Uterus (tissue), 4 donors: ENCODE measurements around the gene FOSL2. TPM values are rescaled to one million over a fixed set of nuclear protein-coding genes. Genes with fewer than 3 reads are reported as not detected.

ENCODE experiments used
- DNase-seq, 2 donors: peaks; one replicate each; pipeline ENCODE4 v3.0.0-alpha.2; 2019 to 2020
- H3K27ac ChIP-seq, 2 donors: fragments of 200-600 bp; sonication (generic); 1 replicate in 1 of 2; 2 replicates in 1 of 2; pipeline ENCODE4 v1.5.1; 2016 to 2018
- H3K27me3 ChIP-seq, 2 donors: fragments of 200-600 bp; sonication (generic); one replicate each; pipeline ENCODE4 v1.5.1; 2018 to 2019; ENCODE audit warnings: control low read depth in 1 of 2
- H3K36me3 ChIP-seq, 2 donors: fragments of 200-600 bp; sonication (generic); one replicate each; pipeline ENCODE4 v1.5.1; 2019; ENCODE audit warnings: control low read depth in 1 of 2
- H3K4me1 ChIP-seq, 2 donors: fragments of 200-600 bp; sonication (generic); one replicate each; pipeline ENCODE4 v1.5.1; 2018 to 2019; ENCODE audit warnings: control low read depth in 1 of 2
- H3K4me3 ChIP-seq, 2 donors: fragments of 200-600 bp; sonication (generic); 1 replicate in 1 of 2; 2 replicates in 1 of 2; pipeline ENCODE4 v1.5.1; 2018 to 2019; ENCODE audit warnings: mild to moderate bottlenecking in 1 of 2
- H3K9me3 ChIP-seq, 2 donors: fragments of 200-600 bp; sonication (generic); one replicate each; pipeline ENCODE4 v1.5.1; 2019; ENCODE audit warnings: control low read depth in 1 of 2
- CTCF ChIP-seq, 4 experiments: fragments of 200-600 bp in 2 of 4; fragments of 450-650 bp in 2 of 4; sonication (generic) in 2 of 4; IDR thresholded peaks; one replicate each; pipeline ENCODE4 v1.5.1; 2016 to 2019; ENCODE audit warnings: antibody characterized with exemption in 4 of 4, mild to moderate bottlenecking in 2 of 4, moderate library complexity in 1 of 4
- POLR2A ChIP-seq, 2 donors: fragments of 450-650 bp; IDR thresholded peaks; one replicate each; pipeline ENCODE4 v1.6.1; 2016; ENCODE audit warnings: antibody characterized with exemption in 2 of 2, mild to moderate bottlenecking in 1 of 2, moderate library complexity in 1 of 2
- intact Hi-C: fragments of 100-400 bp; cut with DNase I; formaldehyde crosslinking; loops from one replicate; pipeline ENCODE4 v1.15.1; 2023; ENCODE audit warnings: low total_unique reads
- total RNA-seq, 4 donors: library from RNA; depleted of rRNA in 3 of 4; stranded (reverse); fragments of >200 nt in 3 of 4; gene quantifications; one replicate each; pipeline versions ENCODE4 v1.1.0 to v1.2.4, GENCODE V29; 2014 to 2023
- donor health status: DM: yes; HTN: yes; CAD: no.

FOSL2 gene
- total RNA-seq, 4 donors from 2014 or later = 39.8 to 134 (median 58.7) TPM

GRCh38 chr2:28435241-28435640 lies 42.6 kb downstream of the FOSL2 start:
- no peaks in the 10 kb centered on the region for H3K36me3 ChIP-seq
- DNase-seq = no peak
- H3K4me3 ChIP-seq = no peak overlapping the region
- intact Hi-C loops = no loop called here
- peaks cover 0 to 3% of the 10 kb centered on the region in 2 donors for H3K9me3 ChIP-seq
- H3K4me1 ChIP-seq = no peaks in the 10 kb centered on the region
- no peaks in the 10 kb centered on the region for H3K27me3 ChIP-seq
- no peak overlapping the region for H3K27ac ChIP-seq
- TF ChIP-seq CTCF (IDR thresholded peaks at IDR 0.05) = no peak
- TF ChIP-seq POLR2A (IDR thresholded peaks at IDR 0.05) = no peak

- Histone ChIP-seq H3K27ac (no peak overlapping the region), H3K9me3 (peaks cover 0 to 3% of the 10 kb centered on the region in 2 donors)
These were observed 43.2 kb downstream of the FOSL2 start for GRCh38 chr2:28435814-28436351.

GRCh38 chr2:28436525-28437051 lies 43.9 kb downstream of the FOSL2 start:
- Histone ChIP-seq H3K27me3 (no peaks in the 10 kb centered on the region), H3K4me1 (no peaks in the 10 kb centered on the region), H3K4me3 (no peak overlapping the region), H3K9me3 (peaks cover 0 to 3% of the 10 kb centered on the region in 2 donors), H3K36me3 (no peaks in the 10 kb centered on the region), H3K27ac (no peak overlapping the region)
- TF ChIP-seq POLR2A (IDR thresholded peaks at IDR 0.05) (no peak), CTCF (IDR thresholded peaks at IDR 0.05) (no peak)
- intact Hi-C loops = no loop called here
- DNase-seq = no peak

More at GRCh38 chr2:28435814-28436351, 43.2 kb downstream of the FOSL2 start:
- Histone ChIP-seq H3K4me3 (no peak overlapping the region), H3K36me3 (no peaks in the 10 kb centered on the region), H3K27me3 (no peaks in the 10 kb centered on the region), H3K4me1 (no peaks in the 10 kb centered on the region)
- TF ChIP-seq CTCF (IDR thresholded peaks at IDR 0.05) (no peak), POLR2A (IDR thresholded peaks at IDR 0.05) (no peak)
- no peak for DNase-seq
- intact Hi-C loops = no loop called here

GRCh38 chr2:28437149-28437835 lies 44.6 kb downstream of the FOSL2 start:
- Histone ChIP-seq H3K4me1 (no peaks in the 10 kb centered on the region), H3K27me3 (no peaks in the 10 kb centered on the region), H3K4me3 (no peak overlapping the region), H3K36me3 (no peaks in the 10 kb centered on the region), H3K27ac (no peak overlapping the region), H3K9me3 (peaks cover 0 to 3% of the 10 kb centered on the region in 2 donors)
- TF ChIP-seq CTCF (IDR thresholded peaks at IDR 0.05) (no peak), POLR2A (IDR thresholded peaks at IDR 0.05) (no peak)
- DNase-seq = no peak
- intact Hi-C loops = no loop called here

GRCh38 chr2:28437918-28438317 lies 45.3 kb downstream of the FOSL2 start:
- H3K9me3 ChIP-seq = peaks cover 0 to 3% of the 10 kb centered on the region in 2 donors
- DNase-seq = no peak
- H3K36me3 ChIP-seq = no peaks in the 10 kb centered on the region
- no peaks in the 10 kb centered on the region for H3K4me1 ChIP-seq
- TF ChIP-seq POLR2A (IDR thresholded peaks at IDR 0.05) (no peak), CTCF (IDR thresholded peaks at IDR 0.05) (no peak)
- H3K27me3 ChIP-seq = no peaks in the 10 kb centered on the region
- intact Hi-C loops = no loop called here
- H3K27ac ChIP-seq = no peak overlapping the region
- no peak overlapping the region for H3K4me3 ChIP-seq
